Adipocyte (in vitro differentiated cells): ENCODE measurements around the gene PLXNA1.

Source experiments
- DNase-seq: peaks from one replicate; pipeline ENCODE4 v3.0.0-alpha.2; 2015; ENCODE audit warnings: low read depth
- H3K27me3 ChIP-seq: replicated peaks from 2 replicates; pipeline ENCODE4 v1.7.0; 2013; ENCODE audit warnings: mild to moderate bottlenecking, low read length, moderate library complexity; ENCODE audit not compliant: control insufficient read depth, insufficient read depth
- H3K36me3 ChIP-seq: 2 replicates; pipeline ENCODE4 v1.7.0; 2013; ENCODE audit warnings: low read length, mild to moderate bottlenecking, moderate library complexity; ENCODE audit not compliant: control insufficient read depth, insufficient read depth, severe bottlenecking
- H3K4me1 ChIP-seq: 2 replicates; pipeline ENCODE4 v1.7.0; 2013; ENCODE audit warnings: mild to moderate bottlenecking, low read length, moderate library complexity; ENCODE audit not compliant: control insufficient read depth, insufficient read depth
- H3K4me3 ChIP-seq: 2 replicates; pipeline ENCODE4 v1.7.0; 2013; ENCODE audit warnings: mild to moderate bottlenecking, low read length, moderate library complexity
- H3K9ac ChIP-seq: 2 replicates; pipeline ENCODE4 v1.7.0; 2013; ENCODE audit warnings: mild to moderate bottlenecking, low read length, moderate library complexity
- H3K9me3 ChIP-seq: 2 replicates; pipeline ENCODE4 v1.7.0; 2013; ENCODE audit warnings: mild to moderate bottlenecking, low read length, moderate library complexity; ENCODE audit not compliant: control insufficient read depth

PLXNA1 gene

DNA sequence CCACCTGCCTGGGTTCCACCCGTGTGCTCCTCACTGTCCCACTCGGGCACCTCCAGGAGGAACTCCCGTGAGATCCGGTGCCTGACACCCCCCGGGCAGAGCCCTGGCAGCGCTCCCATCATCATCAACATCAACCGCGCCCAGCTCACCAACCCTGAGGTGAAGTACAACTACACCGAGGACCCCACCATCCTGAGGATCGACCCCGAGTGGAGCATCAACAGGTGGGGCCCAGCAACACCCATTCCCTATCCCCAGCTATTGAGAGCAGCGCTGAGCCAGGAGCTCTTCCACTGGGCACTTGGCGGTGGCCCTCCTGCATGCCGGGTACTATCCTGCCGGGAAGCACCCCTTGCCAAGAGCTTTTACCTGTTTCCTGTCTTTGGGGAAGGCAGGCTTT is 33.5 kb downstream of the PLXNA1 start:
- Histone ChIP-seq H3K27me3 (no peaks in the 10 kb centered on the region), H3K4me3 (no peak overlapping the region), H3K36me3 (peaks cover 81% of the 10 kb centered on the region), H3K9me3 (no peaks in the 10 kb centered on the region), H3K9ac (no peak overlapping the region), H3K4me1 (peaks cover 25% of the 10 kb centered on the region)
- no peak for DNase-seq

- peaks cover 17% of the 10 kb centered on the region for H3K4me1 ChIP-seq
- H3K9ac ChIP-seq = no peak overlapping the region
- DNase-seq = no peak
- H3K9me3 ChIP-seq = no peaks in the 10 kb centered on the region
- no peaks in the 10 kb centered on the region for H3K27me3 ChIP-seq
- no peak overlapping the region for H3K4me3 ChIP-seq
- peaks cover 86% of the 10 kb centered on the region for H3K36me3 ChIP-seq
These were observed 34.3 kb downstream of the PLXNA1 start for GRCh38 chr3:127017229-127017628.

DNA sequence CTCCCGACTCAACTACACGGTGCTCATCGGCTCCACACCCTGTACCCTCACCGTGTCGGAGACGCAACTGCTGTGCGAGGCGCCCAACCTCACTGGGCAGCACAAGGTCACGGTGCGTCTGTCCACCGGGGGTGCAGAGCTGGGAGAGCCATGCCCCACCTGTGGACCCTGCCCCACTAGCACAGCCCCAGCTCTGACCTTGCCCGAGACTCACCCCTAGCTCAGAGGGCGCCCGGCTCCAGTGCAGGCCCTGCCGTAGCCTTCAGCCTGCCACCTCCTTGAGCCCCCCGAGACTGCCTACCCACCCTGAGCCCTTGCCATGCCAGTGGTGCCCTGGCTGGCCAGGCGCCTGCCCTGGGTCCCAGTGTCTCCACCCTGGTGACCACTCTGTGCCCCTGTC is 34.9 kb downstream of the PLXNA1 start:
- H3K9ac ChIP-seq = no peak overlapping the region
- H3K27me3 ChIP-seq = no peaks in the 10 kb centered on the region
- no peaks in the 10 kb centered on the region for H3K9me3 ChIP-seq
- H3K4me3 ChIP-seq = no peak overlapping the region
- no peak for DNase-seq
- H3K36me3 ChIP-seq = peaks cover 86% of the 10 kb centered on the region
- peaks cover 12% of the 10 kb centered on the region for H3K4me1 ChIP-seq

GRCh38 chr3:127018306-127018828 is 35.5 kb downstream of the PLXNA1 start:
- Histone ChIP-seq H3K4me1 (peaks cover 12% of the 10 kb centered on the region), H3K27me3 (no peaks in the 10 kb centered on the region), H3K9me3 (no peaks in the 10 kb centered on the region), H3K9ac (no peak overlapping the region), H3K4me3 (no peak overlapping the region), H3K36me3 (peaks cover 86% of the 10 kb centered on the region)
- no peak for DNase-seq

DNA sequence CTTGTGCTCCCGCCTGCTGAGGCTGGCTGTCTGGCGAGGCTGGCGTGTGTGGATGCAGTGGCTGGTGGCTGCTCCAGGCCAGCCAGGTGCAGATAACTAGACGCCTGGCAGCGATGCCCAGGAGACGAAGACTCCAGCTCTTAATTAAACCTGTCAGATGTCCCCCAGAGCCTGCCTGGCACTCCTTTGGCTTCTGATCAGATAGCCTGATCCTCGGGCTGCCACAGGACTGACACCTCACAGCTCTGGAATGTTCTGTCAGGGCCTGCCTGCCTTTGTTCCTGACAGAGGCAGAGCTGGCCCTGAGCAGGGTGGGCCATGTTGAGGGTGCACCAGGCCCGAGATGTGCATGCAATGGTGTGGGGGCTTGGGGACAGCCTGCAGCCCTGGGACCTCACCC is 36.5 kb downstream of the PLXNA1 start:
- Histone ChIP-seq H3K9me3 (no peaks in the 10 kb centered on the region), H3K36me3 (peaks cover 85% of the 10 kb centered on the region), H3K9ac (peak overlapping the region; percentile 4), H3K27me3 (no peaks in the 10 kb centered on the region), H3K4me3 (no peak overlapping the region), H3K4me1 (peaks cover 12% of the 10 kb centered on the region)
- DNase-seq = peak; percentile 63

DNA sequence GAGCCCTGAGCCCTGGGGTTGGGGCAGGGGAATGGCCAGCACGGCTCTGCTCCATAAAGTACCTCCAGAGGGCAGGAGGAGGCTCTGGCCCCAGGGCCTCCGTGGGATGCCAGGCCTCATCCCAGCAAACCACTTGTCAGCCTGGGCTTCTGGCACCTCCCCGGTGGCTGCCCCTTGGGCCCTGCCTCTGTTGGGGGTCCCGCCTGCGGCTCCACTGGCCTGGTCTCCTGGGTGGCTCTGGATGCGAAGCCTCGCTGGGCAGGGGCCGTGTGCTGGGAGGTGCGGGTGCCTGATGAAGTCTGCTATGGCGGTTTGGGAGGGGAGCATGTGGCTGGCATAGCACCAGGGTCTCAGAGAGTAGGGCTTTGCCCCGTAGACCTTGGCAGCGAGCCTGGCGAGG is 37.6 kb downstream of the PLXNA1 start:
- peaks cover 88% of the 10 kb centered on the region for H3K36me3 ChIP-seq
- no peaks in the 10 kb centered on the region for H3K9me3 ChIP-seq
- H3K27me3 ChIP-seq = no peaks in the 10 kb centered on the region
- no peak overlapping the region for H3K9ac ChIP-seq
- no peak for DNase-seq
- peaks cover 12% of the 10 kb centered on the region for H3K4me1 ChIP-seq
- H3K4me3 ChIP-seq = no peak overlapping the region

- DNase-seq = no peak
- Histone ChIP-seq H3K9me3 (no peaks in the 10 kb centered on the region), H3K36me3 (peaks cover 82% of the 10 kb centered on the region), H3K4me3 (no peak overlapping the region), H3K27me3 (no peaks in the 10 kb centered on the region), H3K9ac (no peak overlapping the region), H3K4me1 (peaks cover 12% of the 10 kb centered on the region)
These were observed 39.9 kb downstream of the PLXNA1 start for GRCh38 chr3:127022849-127023248.

- H3K27me3 ChIP-seq = no peaks in the 10 kb centered on the region
- no peaks in the 10 kb centered on the region for H3K4me1 ChIP-seq
- H3K9me3 ChIP-seq = no peaks in the 10 kb centered on the region
- H3K36me3 ChIP-seq = peaks cover 82% of the 10 kb centered on the region
- H3K9ac ChIP-seq = no peak overlapping the region
- no peak for DNase-seq
- H3K4me3 ChIP-seq = no peak overlapping the region
These were observed 42.5 kb downstream of the PLXNA1 start for GRCh38 chr3:127025456-127025855.

GRCh38 chr3:127026036-127026435 is 43.1 kb downstream of the PLXNA1 start:
- Histone ChIP-seq H3K4me1 (no peaks in the 10 kb centered on the region), H3K9ac (no peak overlapping the region), H3K4me3 (no peak overlapping the region), H3K27me3 (no peaks in the 10 kb centered on the region), H3K36me3 (peaks cover 81% of the 10 kb centered on the region), H3K9me3 (no peaks in the 10 kb centered on the region)
- DNase-seq = no peak

DNA sequence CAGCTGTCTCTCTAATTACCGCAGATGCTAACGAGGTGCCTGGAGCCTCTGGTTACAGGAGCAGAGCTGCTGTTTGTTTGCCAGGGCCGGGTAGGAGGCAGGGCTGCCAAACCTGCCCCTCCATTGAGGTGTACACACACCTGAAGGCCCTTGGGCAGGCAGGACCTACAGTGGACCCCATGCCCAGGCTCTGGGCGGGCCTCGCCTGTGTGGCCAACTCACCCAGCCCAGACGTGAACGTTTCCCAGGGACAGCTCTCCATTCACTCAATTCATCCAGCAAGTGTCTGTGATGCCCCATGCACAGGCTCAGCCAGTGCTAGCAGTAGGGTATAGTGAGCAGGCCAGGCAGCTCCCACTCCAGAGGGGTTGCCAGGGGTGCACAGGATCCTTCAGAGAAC is 43.7 kb downstream of the PLXNA1 start:
- Histone ChIP-seq H3K27me3 (no peaks in the 10 kb centered on the region), H3K4me1 (no peaks in the 10 kb centered on the region), H3K9ac (no peak overlapping the region), H3K36me3 (peaks cover 80% of the 10 kb centered on the region), H3K9me3 (no peaks in the 10 kb centered on the region), H3K4me3 (no peak overlapping the region)
- no peak for DNase-seq

DNA sequence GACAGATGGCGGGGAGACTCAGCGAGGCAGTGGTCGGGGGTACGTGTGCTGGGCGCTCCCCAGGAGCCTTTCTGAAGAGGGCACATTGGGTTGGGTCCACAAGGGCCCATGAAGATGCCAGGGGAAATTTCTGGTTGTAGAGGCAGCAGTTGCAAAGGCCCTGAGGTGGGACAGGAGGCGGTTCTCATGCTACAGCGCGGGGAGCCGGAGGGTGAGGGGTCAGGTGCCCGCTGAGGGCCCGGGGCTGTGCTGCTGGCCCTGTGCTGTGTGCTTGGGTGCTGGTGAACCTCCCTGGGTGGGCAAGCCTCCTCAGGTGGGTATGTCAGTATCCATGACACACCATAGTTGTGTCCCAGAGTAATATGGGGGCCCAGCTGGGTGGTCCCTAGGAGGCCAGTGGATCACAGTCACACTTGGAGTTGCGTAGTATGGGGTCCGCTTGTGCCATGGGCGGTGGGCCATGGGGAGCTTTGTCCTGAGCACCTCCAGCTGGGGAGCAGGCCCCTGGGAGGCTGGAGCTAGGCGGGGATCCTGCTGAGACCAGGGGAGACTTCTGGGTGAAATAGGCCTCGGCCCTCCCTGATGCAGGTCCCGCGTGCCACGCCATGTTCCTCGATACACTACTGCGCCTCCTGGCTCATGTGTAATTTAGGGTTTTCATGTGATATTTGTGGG is 44.3 kb downstream of the PLXNA1 start:
- no peaks in the 10 kb centered on the region for H3K4me1 ChIP-seq
- no peak for DNase-seq
- no peaks in the 10 kb centered on the region for H3K9me3 ChIP-seq
- H3K4me3 ChIP-seq = no peak overlapping the region
- no peak overlapping the region for H3K9ac ChIP-seq
- no peaks in the 10 kb centered on the region for H3K27me3 ChIP-seq
- peaks cover 78% of the 10 kb centered on the region for H3K36me3 ChIP-seq
